ENCODE results near the gene TMEM179.

DNA sequence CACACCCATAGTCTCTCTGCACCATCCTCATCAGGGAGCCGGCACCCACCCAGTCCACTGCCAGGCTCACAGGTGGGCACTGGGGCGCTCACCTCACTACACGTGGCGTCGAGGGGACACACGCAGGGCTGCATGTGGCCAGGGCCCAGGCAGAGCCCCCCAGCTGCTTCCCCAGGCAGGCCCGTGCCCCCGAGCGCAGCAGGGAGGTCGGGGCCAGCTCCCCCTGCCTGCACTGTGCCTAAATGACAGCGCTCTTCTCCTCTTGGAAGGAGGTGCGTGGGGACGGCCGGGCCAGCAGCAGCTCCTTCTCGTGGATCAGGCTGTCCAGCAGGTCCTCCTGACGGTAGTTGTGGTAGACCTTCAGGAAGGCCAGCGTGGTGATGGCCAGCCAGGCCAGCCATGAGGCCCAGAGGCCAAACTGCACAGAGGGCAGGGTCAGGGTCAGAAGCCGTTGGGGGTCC, 11.3 kb downstream of the TMEM179 start:
- TF ChIP-seq, protein P1, sequence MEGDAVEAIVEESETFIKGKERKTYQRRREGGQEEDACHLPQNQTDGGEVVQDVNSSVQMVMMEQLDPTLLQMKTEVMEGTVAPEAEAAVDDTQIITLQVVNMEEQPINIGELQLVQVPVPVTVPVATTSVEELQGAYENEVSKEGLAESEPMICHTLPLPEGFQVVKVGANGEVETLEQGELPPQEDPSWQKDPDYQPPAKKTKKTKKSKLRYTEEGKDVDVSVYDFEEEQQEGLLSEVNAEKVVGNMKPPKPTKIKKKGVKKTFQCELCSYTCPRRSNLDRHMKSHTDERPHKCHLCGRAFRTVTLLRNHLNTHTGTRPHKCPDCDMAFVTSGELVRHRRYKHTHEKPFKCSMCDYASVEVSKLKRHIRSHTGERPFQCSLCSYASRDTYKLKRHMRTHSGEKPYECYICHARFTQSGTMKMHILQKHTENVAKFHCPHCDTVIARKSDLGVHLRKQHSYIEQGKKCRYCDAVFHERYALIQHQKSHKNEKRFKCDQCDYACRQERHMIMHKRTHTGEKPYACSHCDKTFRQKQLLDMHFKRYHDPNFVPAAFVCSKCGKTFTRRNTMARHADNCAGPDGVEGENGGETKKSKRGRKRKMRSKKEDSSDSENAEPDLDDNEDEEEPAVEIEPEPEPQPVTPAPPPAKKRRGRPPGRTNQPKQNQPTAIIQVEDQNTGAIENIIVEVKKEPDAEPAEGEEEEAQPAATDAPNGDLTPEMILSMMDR (optimal IDR thresholded peaks at IDR 0.05 in 1 of 3, IDR thresholded peaks at IDR 0.05 in 1 of 3, conservative IDR thresholded peaks at IDR 0.05 in 1 of 3; ENCODE audit: extremely low read depth in 1 of 3, insufficient read depth in 2 of 3, low read length in 3 of 3) = no peak
- no peak for TF ChIP-seq EZH2 (IDR thresholded peaks at IDR 0.05; ENCODE audit: low read length)
